Measurements from ENCODE around the gene TROAP.
"Not testable (repeated sequence)": the region's sequence is repeated elsewhere in the genome, so short reads cannot be mapped to it uniquely, and the experiment has no call there.

The TROAP gene

DNA sequence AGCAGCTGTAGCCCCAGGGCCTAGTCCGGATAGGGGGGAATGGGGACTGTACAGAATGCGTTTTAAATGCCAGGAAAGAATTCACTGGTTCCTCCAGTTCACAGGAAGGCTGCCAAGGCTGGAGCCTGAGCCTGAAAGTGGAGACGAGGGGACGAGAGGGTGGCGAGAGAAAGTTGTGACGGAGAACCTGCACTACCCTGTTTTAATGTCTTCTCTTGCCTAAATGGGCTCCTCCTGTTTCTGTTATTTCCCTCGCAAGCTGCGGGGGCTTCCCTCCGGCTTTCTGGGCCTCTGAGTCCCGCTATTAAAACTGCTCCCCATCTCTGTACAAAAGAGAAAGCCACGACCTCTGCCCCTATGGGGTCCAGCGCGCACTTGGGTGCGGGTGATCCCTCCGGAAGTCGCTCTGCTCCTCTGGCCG, 9.4 kb downstream of the TROAP start:
- Mint-ChIP-seq H3K27ac (no peak overlapping the region), H3K36me3 (no peaks in the 10 kb centered on the region), H3K4me3 (no peak overlapping the region), H3K4me1 (peaks cover 34% of the 10 kb centered on the region), H3K9me3 (peaks cover 3% of the 10 kb centered on the region), H3K27me3 (peaks cover 52% of the 10 kb centered on the region)
- no peak for ATAC-seq

DNA sequence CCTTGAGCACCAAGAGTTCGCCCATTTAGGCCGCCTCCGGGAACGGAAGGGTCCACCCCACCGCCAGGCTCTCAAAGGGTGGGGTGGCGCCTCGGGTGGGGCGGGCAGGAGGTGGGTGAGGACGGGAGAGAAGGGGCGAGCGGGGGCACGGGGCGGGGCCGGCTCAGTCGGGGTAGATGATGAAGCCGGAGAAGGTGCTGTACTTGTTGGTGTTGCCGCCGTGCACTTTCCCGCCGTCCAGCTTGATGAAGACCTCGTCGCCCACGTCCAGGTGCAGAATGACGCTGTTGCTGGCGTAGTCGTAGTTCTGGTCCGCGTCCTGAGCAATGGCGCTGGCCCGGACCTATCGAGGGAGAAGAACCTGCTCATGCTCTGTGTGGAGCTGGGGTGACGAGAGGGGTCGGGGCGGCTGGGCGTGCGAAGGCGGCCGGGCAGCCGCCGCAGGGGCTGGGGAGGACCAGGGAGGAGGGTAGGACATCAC, 9.9 kb downstream of the TROAP start:
- Mint-ChIP-seq H3K27ac (no peak overlapping the region), H3K4me1 (peaks cover 39% of the 10 kb centered on the region), H3K4me3 (peak overlapping the region; percentile 36), H3K9me3 (peaks cover 3% of the 10 kb centered on the region), H3K36me3 (no peaks in the 10 kb centered on the region), H3K27me3 (peaks cover 57% of the 10 kb centered on the region)
- no peak for ATAC-seq

DNA sequence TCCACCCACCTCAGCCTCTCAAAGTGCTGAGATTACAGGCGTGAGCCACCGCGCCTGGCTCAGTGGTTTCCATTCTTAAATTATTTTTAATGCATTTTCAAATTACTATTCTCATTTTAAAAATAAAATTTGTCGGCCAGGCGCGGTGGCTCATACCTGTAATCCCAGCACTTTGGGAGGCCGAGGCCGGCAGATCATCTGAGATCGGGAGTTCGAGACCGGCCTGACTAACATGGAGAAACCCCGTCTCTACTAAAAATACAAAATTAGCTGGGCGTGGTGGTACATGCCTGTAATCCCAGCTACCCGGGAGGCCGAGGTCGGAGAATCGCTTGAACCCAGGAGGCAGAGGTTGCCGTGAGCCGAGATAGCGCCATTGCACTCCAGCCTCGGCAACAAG, 10.7 kb downstream of the TROAP start:
- Mint-ChIP-seq H3K27me3 (peaks cover 63% of the 10 kb centered on the region), H3K4me1 (peaks cover 40% of the 10 kb centered on the region)
- H3K9me3 Mint-ChIP-seq, H3K36me3 Mint-ChIP-seq, ATAC-seq, H3K4me3 Mint-ChIP-seq, H3K27ac Mint-ChIP-seq: not testable (repeated sequence)

DNA sequence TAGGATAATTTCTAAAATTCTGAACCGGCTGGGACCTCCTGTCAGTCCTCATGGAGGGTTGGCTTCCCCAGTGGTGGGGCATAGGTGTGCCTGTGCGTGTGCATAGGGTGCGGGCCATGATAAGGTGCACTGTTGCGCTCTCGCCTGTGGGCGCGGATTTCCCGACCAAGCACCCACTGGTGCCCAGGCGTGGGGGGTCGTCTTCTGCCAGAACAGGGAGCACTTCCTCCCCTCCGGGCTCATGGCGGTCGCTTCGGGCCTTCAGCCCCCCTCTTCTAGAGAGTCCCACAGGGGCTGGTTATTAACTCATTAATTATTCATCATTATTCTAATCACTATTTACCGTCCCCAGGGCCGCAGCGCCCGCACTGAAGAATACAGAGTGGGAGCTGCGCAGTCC, 11.2 kb downstream of the TROAP start:
- Mint-ChIP-seq H3K4me3 (no peak overlapping the region), H3K27ac (no peak overlapping the region), H3K4me1 (peaks cover 40% of the 10 kb centered on the region), H3K36me3 (no peaks in the 10 kb centered on the region), H3K27me3 (peaks cover 68% of the 10 kb centered on the region), H3K9me3 (peaks cover 3% of the 10 kb centered on the region)
- ATAC-seq, result no peak

DNA sequence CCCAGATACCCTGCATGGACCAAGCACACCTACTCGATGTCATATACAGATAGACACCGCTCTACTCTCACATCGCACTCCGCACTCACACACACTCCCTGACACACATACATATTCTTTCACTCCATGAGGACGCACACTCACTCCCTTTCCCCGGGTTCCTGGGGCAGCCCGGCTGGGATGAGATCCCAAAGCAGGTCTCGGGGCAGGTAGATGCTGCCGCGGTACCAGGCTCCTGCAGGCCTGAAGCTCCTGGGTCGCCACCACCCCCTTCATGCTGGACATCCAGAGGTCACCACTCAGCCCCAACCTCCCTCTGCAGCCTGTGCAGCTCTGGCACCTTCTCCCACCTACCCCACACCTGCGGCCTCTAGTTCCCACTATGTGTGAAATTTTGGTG, 11.6 kb downstream of the TROAP start:
- Mint-ChIP-seq H3K9me3 (peaks cover 3% of the 10 kb centered on the region), H3K4me3 (no peak overlapping the region), H3K4me1 (peaks cover 40% of the 10 kb centered on the region), H3K36me3 (no peaks in the 10 kb centered on the region), H3K27ac (no peak overlapping the region), H3K27me3 (peaks cover 72% of the 10 kb centered on the region)
- ATAC-seq, result no peak

DNA sequence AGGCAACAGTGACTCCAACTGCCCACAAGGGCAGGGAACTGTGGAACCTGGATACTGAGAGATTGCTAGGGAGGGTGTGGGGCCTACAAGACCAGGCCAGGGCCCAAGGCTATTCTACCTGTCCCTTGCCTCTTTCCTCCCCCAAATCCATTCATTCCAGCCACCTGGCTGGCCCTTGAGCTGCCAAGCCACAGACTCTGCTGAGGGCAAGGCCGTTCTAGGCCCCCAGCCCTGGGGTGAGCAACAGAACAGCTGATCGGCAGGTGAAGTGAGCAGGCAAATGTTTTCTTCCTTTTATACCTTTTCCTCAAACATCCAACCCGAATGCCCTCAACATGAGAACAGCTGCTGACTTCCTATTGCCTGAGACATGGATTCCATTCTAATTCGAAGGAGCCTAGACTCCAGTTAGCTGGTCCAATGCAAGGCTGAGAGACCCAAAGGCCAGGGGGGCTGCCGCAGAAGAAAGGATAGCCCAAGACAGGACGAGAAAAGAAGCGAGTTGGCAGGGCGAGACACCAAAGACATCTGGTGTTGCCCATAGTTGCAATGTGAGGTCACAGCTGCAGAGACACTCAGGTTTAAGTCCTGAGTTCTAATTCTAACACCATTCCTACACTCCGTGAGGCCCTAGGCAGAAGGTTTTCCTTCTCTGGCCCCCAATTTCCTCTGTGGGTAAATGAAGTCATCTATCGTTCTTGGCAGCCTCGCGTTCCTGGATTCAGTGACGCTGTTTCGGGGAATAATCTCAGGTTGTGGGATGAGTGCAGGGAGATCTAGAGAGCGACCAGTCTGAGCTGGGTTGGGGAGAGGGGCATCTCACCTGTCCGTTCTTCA, 12.3 kb downstream of the TROAP start:
- H3K27me3 Mint-ChIP-seq, result peaks cover 79% of the 10 kb centered on the region
- peaks cover 40% of the 10 kb centered on the region for H3K4me1 Mint-ChIP-seq
- ATAC-seq, result no peak
- H3K9me3 Mint-ChIP-seq, result peaks cover 3% of the 10 kb centered on the region
- H3K27ac Mint-ChIP-seq, result no peak overlapping the region
- no peaks in the 10 kb centered on the region for H3K36me3 Mint-ChIP-seq
- H3K4me3 Mint-ChIP-seq, result no peak overlapping the region

DNA sequence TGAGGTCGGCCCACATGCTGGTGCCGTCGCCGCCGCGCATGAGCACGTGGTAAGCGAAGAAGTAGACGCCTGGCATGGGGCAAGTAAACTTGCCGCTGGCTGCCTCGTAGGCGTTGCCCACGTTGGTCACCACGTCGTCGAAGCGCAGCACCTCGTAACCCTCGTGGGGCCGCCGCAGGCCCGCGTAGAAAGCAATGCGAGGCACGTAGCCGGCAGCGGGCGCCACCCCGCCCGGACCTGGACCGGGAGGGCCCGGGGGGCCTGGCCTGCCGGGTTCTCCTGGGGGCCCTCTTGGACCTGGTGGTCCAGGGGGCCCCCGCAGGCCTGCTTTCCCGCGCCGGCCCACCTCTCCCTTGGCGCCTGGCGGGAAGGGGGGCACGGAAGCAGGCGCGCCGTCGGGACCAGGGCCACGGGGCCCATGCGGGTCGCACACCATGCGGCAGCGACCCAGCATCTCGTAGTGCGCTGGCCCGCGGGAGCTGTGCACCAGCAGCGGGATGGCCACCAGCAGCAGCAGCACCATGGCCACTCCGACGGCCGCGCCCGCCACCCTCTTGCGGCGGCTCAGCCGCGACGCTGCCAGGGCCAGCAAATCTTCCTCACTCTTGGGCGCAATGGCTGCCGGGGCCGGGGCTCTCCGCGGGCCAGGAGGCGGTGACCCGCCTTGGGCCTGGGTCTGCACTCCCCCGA, 13.0 kb downstream of the TROAP start:
- ATAC-seq, result no peak
- H3K4me3 Mint-ChIP-seq, result no peak overlapping the region
- H3K27ac Mint-ChIP-seq, result no peak overlapping the region
- peaks cover 83% of the 10 kb centered on the region for H3K27me3 Mint-ChIP-seq
- H3K4me1 Mint-ChIP-seq, result peaks cover 40% of the 10 kb centered on the region
- no peaks in the 10 kb centered on the region for H3K36me3 Mint-ChIP-seq
- peaks cover 3% of the 10 kb centered on the region for H3K9me3 Mint-ChIP-seq

DNA sequence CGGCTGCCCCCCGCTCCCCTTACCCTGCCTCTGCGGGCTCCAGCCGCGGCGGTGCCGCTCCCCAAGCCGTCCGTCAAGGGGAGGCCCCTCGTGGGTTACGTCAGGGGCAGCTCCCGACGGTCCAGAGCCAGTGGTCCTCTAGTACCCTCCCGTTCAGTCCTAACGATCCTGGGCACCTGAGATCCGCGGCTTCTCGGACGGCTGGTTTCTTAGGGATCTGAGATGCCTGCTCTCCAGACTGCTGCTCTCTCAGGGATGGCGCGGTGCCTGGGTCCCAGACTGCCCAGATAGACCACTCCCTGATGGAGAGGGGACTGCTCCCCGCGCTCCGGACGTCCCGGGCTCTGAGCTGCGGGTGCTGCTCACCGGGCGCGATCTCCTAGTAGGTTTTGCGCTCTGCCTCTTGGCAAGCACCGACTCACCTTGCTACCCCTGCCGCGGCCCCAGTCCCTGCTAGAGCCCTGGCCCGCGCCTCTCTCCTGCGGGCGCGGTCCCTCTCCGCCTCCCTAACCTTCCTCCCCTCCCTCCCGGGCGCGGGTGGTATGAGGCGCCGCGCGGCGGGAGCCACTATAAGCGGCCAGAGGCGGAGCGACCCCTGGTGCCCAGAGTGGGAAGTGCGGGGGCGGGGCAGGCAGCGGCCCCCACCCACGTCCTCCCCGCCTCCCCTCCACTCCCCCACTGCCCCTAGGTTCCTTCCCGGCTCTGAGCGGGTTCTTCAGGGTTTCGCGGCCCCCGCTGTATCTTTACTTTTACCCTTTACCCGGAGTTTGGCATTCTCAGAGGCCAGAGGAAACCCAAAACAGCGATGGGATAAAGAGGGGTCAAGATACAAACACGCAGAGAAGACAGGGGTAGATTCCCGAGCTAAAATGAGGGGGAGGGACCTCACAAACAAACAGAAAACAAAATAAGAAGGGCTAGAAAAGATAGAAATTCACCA, 13.9 kb downstream of the TROAP start, which contains the start of gene C1QL4:
Gene C1QL4 (minus strand): TSS at position 544 of the 940 bp plus-strand sequence. CDS start 711 bp downstream, outside the sequence.
- Mint-ChIP-seq H3K4me3 (peak within 1 kb of the TSS; percentile 22), H3K27ac (no peak within 1 kb of the TSS), H3K4me1 (peaks cover 36% of the 10 kb centered on the region), H3K27me3 (peaks cover 76% of the 10 kb centered on the region), H3K9me3 (peaks cover 3% of the 10 kb centered on the region), H3K36me3 (no peaks in the 10 kb centered on the region)
- ATAC-seq, result peak; percentile 66

DNA sequence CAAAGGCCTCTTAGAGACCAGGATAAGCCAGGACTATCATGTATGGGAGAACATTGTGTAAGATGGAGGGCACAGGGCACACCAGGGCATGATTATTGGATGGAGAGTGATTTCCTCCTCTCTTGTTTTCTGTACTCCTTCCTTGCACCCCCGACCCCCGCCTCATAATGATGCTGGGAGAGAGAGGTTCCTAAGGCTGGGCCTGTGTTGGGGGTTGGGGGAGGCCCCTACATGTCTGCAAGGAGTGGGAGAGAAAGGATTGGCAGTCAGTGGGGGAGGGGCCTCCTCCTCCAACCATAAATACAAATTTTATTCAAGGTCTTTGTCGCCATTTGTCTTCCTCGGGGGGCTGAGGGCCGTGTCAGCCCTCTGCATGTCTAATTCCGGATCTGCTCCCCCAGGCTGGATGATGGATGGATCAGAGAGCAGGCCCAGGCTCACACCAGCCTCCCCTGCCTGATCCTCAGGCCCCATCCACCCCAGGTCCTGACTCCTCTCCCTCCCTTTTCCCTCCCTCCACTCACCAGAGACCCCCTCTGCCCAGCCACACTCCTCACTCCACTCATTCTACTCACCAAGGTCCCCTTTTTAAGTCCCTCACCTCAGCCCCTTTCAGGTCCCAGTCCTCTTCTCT, 15.9 kb downstream of the TROAP start:
- H3K27me3 Mint-ChIP-seq, result peaks cover 72% of the 10 kb centered on the region
- peaks cover 3% of the 10 kb centered on the region for H3K9me3 Mint-ChIP-seq
- peaks cover 38% of the 10 kb centered on the region for H3K4me1 Mint-ChIP-seq
- no peak overlapping the region for H3K27ac Mint-ChIP-seq
- ATAC-seq, result no peak
- H3K36me3 Mint-ChIP-seq, result no peaks in the 10 kb centered on the region
- H3K4me3 Mint-ChIP-seq, result no peak overlapping the region

DNA sequence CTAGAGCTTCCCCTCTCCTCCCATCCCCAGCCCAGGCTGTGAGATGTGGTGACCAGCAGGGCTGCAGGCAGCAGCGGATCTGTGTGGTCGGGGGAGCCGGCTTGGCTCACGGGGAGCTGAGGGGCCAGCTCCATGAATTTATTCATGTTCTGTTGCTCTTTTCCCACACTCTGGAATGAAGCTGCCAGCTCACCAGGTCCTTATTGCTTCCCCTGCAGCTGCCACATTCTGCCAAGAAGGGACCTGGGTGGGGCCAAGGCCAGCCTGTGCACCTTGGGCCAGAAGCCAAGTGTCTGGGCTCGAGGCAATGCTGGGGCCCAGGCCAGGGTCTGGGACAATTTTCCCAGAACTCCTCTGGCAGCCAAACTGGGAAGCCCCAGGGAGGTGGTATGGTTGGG, 16.4 kb downstream of the TROAP start:
- peaks cover 41% of the 10 kb centered on the region for H3K4me1 Mint-ChIP-seq

DNA sequence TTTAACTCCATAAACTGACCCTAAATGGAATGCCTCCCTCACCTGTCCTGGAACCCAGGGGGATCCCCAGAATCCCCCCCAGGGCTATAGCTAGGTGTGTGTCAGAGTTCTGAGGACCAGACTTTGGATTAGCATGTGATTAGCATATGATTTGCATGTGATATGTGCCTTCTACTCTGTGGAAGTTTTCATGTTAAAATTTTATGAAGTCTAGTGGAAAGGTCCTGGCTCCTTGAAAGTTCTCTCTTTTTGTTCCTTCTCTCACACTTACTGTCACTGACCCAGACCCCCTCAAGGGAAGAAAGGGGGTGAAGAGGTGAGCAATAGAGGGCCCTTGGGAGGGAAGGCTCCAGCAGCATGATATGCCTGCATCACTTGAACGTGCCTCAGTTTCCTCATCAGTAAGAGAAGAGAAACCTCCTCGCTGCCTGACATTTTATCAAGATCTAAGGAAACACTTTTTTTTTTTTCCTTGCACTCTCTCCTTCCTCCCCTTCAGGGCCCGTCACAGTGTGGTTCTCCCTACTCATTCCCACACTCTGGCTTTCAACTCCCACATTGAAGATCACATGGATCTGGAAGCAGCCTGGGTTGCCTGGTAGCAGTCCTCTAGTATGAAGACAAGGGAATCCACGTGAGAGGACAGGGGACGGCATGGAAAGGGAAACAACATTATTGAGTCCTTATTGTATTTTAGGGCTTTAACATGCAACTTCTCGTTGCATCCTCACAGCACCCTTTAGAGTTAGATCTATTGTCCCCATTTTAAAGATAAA, 17.2 kb downstream of the TROAP start:
- H3K9me3 Mint-ChIP-seq, result no peaks in the 10 kb centered on the region
- no peak overlapping the region for H3K4me3 Mint-ChIP-seq
- no peaks in the 10 kb centered on the region for H3K36me3 Mint-ChIP-seq
- ATAC-seq, result no peak
- no peak overlapping the region for H3K27ac Mint-ChIP-seq
- H3K27me3 Mint-ChIP-seq, result peaks cover 73% of the 10 kb centered on the region
- H3K4me1 Mint-ChIP-seq, result peaks cover 43% of the 10 kb centered on the region

More for the DNA sequence above, 16.4 kb downstream of the TROAP start:
- Mint-ChIP-seq H3K36me3 (no peaks in the 10 kb centered on the region), H3K27me3 (peaks cover 73% of the 10 kb centered on the region), H3K9me3 (peaks cover 2% of the 10 kb centered on the region), H3K4me3 (no peak overlapping the region), H3K27ac (no peak overlapping the region)
- no peak for ATAC-seq

DNA sequence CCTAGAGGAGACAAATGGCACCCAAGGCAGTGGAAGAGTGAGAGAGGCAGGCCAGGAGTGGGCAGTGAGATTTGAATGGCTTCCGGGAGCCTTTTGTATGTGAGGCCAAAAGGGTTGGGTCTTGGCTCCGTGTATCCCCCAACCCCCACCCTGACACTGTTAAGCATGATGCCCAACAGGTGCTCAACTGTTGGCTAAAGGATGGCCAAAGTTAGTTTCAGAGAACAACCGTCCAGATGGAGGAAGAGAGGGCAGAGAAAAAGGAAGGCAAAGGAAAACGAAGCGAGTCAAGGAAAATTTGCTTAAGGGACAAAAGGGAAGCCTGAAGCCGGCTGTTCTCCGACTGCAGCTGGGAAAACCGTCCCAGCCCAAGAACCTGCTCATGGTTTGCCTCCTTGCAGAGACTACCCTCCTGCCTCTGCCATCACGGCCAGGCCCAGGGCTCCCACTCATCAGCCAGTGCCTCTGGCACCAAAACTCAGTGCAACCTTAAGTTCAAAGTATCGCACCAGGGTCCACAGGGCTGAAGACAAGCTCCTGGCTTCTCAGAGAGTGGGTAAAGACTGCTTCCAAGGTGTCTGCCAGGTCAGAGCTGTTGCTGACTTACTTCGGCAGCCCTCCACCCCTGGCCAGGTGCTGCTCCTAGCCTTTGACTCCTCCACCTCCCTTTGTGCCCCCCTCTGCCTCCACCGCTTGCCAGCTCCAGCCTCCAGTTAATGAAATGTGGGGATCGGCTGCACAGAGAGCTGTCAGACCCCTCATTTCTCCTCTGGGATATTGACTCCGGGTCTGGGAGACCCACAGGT, 18.1 kb downstream of the TROAP start:
- Mint-ChIP-seq H3K36me3 (no peaks in the 10 kb centered on the region), H3K27ac (no peak overlapping the region), H3K4me3 (no peak overlapping the region), H3K4me1 (peaks cover 52% of the 10 kb centered on the region), H3K9me3 (no peaks in the 10 kb centered on the region), H3K27me3 (peaks cover 77% of the 10 kb centered on the region)
- no peak for ATAC-seq

DNA sequence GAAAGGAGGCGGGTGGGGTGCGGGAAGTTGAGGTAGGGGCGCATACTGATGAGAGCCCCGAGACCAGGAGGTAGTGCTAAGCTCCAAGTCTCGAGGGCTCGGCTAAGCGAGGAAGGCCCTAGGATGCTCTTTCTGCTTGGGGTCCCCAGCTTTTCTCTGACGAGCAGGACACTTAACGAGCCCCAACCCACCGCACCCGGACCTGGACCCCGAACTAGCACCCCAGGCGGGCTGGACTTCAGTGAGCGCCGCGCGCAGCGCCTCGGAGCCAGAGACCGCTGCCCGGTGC, 18.7 kb downstream of the TROAP start:
- no peak overlapping the region for H3K27ac Mint-ChIP-seq
- no peaks in the 10 kb centered on the region for H3K36me3 Mint-ChIP-seq
- H3K4me1 Mint-ChIP-seq, result peaks cover 55% of the 10 kb centered on the region
- no peak for ATAC-seq
- peaks cover 79% of the 10 kb centered on the region for H3K27me3 Mint-ChIP-seq
- no peaks in the 10 kb centered on the region for H3K9me3 Mint-ChIP-seq
- no peak overlapping the region for H3K4me3 Mint-ChIP-seq

Measured in stimulated activated memory B cell treated with anti-CD40 and anti-IgM and Interleukin-4, amounts not matched to agents 10 μg/mL and 1 μg/mL and 100 μg/mL, for 72 hours (primary cell).